HG03558 (cell line): ENCODE measurements around the gene RAB11FIP4.

Experiments used
- ATAC-seq: cut with Tn5 transposase; IDR thresholded peaks from one replicate; pipeline ENCODE4 v1.9.1; 2021; ENCODE audit warnings: moderate number of reproducible peaks; ENCODE audit not compliant: unreplicated experiment; ENCODE audit errors: extremely low read depth

Gene RAB11FIP4

DNA sequence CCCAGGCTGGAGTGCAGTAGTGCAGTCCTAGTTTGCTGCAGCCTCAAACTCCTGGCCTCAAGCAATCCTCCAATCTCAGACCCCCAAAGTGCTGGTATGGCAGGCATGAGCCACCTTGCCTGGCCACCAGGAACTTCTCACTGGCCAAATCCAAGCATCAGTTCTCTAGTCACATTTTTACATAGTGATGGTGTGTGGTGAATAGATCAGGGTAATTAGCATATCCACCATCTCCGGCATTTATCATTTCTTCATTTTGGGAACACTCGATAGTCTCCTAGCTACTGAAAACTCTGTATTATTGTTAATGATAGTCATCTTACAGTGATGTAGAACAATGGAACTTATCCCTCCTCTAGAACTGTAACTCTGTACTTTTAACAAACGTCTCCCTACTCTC, 58.3 kb downstream of the RAB11FIP4 start:
- no peak for ATAC-seq

DNA sequence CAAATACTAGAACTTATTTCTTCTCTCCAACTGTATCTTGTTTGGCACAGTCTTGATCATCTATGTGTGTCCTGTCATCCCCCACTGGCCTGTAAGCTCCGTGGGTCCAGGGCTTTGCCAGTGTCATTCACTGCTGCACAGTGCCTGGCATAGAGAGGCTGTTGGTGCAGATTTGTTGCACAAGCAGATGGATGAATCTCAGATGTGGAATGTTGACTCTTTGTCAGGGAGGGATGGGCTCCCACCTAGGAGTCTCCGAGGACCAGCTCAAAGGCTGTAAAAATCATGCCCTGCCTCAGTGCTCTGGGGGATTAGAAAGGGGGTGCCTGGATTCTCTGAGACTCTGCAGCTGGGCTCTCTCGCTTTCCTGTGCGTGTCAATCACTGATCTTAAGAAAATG, 60.6 kb downstream of the RAB11FIP4 start:
- ATAC-seq = no peak

DNA sequence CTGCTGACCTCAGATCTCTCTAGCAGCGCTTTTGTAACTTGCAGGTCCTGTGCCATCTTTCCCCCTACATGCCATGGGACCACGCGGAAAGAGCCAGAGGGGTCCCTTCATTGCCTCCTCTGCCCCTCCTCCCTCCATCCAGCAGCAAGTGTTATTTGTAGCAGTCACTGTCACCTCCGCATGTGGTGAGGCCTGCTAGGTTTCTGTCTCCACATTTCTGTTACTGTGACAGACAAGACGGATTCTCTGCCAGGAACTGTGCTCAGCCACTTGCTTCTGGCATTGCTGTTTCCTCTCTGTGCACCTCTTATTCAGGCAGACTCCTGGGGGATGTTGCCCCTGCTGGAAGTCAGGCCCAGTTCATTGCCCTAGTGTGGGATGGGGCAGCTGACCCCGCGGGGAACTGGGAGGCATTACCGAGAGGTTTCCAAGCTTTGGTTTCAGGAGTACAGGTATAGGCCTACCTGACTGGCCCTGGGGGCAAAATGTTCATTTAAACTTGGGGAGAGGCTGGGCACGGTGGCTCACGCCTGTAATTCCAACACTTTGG, 61.2 kb downstream of the RAB11FIP4 start:
- no peak for ATAC-seq

DNA sequence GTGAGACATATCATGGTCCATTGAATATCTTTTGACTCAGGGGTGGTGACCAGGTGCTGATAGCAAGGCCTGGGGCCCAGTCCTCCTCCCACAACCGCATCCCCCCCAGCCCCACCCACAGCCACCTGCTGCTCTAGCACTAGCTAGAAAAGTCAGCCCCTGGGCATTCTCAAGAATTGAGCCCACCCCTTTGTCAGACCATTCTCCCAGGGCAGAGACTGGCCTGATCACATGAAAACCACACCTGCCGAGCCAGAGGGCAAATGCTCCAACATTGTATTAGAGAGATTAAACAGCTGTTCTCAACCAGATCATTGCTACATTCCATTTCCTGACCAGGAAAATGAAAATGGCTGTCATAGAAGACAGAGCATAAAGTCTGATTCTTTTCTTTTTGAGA, 62.4 kb downstream of the RAB11FIP4 start:
- no peak for ATAC-seq

DNA sequence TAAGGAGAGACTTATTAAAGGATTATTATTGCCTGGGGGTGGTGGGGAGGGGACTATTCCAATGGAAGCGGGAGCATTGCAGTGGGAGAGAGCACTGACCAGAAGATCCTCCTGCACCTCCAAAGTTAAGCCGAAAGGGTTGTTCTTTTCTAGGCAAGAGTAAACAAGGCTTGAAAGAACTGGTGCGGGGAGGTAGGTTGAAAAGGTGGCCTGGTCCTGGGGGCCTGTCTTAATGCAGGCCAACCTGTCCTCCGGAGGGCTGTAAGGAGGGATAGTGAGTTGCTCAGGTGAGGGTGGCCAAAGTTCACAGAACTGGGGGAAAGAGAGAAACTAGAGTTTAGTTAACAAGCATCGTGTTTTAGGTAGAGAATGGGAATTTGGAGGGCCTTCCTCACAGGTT, 65.3 kb downstream of the RAB11FIP4 start:
- ATAC-seq = no peak

DNA sequence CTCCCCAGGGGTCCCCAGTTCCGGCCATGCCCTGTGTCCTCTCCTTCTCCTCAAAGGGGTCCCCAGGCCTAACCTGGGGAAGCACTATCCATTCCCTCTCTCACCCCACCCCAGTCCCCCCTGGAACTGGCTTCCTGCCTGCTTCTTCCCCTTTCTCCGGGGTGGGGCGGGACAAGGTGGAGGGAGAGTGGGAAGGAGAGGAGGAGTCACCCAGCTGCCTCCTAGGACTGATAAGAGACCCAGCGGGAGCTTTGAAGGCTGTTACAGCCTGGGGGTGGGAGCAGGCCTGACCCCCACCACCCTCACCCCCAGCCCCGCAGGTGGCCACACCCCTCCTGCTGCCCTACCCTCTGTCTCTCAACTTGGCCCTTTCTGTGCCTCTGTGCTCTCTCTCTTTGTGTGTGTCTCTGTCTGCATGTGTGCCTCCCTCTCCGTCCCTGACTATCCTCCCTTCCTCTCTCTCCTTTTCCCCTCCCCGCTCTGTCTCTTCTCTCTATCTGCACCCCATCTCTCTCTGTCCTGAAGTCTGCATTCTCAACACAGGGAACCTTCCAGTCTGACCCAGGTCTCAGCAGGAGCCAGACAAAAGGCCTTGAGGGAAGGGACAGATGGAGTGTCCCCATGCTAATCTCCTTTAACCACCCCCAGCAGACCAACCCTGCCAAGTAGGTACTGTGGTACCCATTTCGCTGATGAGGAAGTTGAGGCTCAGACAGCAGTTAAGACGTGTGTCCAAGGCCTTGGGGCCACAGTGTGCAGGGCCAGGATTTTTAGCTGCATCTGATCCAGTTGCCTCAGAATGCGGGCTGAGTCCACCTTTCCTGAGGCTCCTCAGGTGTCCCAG, 66.1 kb downstream of the RAB11FIP4 start:
- ATAC-seq = no peak

DNA sequence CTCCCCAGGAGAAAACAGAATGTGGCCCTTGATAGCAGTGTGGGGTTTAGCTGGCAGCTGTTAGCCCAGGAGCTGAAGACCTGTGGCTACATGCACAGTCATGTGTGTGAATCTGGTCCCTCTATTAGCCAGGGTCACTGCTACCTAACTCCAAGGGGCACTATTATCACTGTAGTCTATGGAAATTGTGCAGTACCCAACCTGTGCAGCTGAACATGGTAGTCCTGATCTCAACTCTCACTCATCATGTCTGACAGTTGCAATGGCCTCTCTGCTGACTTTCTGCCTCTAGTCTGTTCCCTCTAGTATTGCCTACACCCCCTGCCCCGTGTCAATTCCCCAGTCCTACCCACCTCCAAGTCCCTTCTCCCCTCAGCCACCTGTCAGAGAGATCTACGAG, 67.4 kb downstream of the RAB11FIP4 start:
- ATAC-seq = no peak

DNA sequence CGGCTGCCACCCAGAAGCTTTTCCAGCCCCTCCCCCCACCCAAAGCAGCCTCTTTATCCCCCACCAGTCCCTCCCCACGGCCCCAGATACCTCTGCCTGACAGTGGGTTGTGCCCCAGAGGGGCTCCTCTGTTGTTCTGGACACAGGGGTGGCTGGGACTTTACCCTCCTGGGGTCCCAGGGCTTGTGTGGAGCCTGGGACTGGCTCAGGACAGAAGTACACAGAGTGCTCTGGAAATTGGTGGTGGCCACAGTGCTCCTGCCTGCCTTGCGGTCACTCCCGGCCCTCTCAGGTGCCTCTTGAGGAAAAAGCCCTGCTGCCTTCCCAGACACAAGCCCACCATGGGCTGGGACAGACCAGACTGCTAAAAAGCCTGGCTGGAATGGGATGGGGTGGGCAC, 68.2 kb downstream of the RAB11FIP4 start:
- ATAC-seq = no peak

DNA sequence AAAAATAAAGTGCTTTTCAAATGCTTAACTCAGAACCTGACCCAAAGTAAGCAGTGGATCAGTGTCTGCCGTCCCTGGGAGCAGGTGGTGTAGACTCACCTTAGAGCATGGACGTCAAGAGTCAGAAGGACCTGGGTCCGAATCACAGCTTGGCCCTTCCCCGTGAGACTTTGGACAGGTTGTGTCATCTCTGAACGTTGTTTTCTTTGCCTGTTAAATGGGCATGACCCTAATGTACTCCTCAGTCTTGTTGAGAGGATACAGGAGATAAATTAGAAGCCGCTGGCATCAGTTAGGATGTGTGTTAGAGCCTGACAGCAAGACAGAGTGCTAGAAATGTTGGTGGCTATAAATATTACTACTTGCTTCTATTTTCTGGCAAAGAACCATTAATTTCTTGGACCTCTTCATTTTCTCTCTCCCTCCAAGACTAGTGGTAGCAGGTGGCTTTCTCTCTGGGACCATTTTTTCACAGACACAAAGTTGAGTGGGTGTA, 68.8 kb downstream of the RAB11FIP4 start:
- no peak for ATAC-seq

DNA sequence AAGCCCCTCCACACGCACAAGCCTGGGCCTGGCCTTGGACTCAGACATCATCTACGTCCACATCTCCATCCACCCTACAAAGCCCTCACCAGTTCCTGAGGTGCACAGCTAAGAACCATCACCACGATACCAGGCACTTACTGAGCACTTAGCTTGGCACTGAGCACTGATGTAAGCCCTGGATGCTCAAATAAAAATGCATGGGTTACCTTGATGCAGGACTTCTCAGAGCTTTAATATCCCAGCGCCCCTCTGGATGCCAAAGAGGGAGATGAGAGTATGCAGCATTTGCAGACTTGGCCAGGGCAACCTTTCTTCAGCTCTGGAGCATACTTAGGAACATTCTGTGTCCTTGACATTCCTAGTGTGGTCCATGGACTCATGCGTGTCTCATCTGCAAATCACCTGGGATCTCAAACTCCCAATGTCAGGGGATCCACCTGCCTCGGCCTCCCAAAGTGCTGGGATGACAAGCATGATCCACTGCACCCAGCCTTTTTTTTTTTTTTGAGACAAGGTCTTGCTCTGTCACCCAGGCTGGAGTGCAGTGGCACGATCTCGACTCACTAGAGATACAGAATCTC, 69.8 kb downstream of the RAB11FIP4 start:
- ATAC-seq = no peak

DNA sequence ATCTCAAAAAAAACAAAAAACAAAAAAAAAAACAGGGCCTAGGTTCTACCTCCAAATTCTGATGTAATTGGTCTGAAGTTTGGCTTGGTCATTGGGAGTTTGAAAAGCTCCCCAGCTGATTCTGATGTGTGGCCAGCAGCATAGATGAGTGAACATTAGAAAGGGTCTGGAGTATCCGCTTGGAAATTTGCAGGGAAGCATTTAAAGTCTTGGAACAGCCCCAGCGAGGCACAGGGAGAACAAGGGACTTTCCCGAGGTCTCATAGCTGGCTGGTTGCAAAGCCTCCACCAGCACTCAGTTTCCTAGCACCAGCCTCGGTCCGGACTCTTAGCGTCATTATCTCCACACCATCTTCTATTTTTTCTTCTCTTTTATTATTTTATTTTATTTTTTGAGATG, 70.8 kb downstream of the RAB11FIP4 start:
- no peak for ATAC-seq

DNA sequence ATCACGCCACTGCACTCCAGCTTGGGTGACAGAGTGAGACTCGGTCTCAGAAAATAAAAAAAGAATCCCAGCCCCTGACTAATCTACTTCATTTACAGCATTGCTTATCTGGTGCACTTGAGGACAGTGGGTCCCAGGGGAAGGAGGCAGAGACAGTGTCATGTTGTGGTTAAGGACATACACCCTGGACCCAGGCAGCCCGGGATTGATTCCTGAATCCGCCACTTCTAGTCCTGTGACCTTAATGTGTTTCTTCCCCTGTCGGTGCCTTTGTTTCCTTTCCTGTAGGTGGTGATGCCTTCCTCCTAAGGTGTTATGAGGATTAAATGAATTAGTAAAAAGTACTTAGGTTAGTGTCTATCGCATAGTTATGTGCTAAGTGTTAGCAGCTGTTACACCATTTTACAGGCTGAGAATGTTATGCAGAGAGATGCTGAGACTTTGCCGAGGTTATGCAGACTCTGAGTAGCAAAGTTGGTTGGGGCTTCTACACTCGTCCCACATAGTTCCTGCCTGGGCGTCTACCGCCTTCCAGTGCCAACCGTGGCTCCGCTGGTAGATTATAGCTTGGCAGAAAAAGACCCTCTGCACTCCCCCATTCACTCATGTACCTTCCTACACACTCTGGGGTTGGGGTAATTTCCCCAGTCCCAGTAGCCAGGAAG, 74.8 kb downstream of the RAB11FIP4 start:
- ATAC-seq = no peak

DNA sequence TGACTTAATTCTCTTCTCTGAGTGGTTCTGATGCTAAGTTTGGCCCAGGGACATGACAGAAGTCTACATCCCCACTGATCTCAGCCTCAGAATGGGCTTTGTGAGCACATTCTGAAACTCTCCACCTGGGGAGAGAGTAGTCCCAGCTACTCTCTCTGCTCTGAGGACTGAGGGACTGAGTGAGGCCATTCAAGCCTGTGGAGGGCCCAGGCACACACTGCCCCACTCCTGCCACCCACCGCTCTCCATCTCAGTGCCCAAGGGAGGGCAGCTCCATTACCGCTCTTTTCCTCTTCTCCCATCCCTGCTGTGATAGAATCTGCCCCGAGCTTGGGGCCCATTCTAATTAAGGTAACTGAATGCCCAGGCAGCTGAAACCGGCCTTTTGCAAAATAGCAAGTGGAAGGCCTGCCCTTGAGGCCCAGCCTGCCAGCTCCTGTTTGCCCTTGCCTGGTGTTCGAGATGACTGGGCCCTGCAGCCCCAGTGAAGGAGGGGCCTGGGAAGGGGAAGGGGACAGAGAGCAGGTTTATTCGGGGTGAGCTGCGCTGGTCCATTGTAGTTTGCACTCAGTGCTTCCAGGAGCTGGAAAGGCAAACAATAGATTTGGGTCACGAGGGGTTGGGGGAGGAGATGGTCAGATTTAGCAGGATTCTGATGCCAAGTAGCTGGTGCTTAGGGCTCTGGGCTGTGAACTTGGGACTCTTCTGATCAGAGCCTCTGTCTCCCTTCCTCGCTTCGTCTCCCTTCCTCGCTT, 76.2 kb downstream of the RAB11FIP4 start:
- no peak for ATAC-seq

DNA sequence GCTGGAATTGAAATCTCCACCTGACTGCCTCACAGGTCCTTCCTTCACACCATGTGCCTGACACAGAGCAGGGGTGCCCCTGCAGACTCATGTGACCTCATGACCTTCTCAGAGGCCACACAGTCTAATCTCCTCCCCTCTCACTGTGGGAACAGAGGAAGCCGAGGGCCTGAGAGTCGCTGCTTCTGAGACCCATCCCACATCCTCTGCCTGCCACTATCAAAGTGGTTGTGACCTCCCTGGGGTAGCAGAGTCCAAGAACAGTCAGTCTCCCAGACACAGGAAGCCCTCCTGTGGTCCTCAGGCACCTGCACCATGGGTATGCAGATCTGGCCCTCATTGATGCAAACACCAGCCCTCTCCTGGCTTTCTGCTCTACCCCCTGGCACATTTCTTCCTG, 78.5 kb downstream of the RAB11FIP4 start:
- no peak for ATAC-seq

DNA sequence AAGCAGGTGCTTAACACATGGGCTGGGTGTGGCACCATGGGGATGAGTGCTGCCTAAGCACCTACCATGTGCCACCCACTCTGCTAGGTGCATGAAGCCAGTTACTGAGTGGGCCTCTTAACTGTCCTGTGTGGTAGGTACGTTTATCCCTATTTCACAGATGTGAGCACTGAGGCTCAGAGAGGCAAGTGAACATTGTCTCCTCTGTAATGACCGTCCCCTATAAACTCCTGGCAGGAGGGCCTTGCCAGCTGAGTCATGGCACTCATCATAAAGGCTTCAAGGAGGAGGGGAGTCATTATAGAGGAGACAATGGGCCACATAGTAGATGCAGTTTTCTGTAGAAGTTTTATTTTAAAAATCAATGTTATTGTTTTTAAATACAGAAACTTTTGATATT, 79.1 kb downstream of the RAB11FIP4 start:
- ATAC-seq = no peak

DNA sequence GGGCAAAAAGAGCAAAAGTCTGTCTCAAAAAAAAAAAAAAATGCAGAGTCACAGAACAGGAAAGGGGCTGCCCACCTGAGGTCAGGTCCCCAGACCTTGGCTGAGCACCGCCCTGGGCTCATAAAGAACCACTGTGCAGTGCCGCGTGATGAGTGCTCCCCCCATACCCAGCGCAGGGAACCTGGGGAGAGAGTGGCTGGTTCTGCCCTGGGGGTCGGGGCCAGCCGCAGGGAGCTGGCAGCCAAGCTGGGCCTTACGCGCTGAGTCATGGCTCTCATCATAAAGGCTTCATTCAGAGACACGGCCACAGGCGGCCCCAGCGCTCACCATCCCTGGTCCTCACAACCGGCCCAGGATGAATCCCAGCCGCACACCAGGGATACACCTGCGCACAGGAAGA, 80.7 kb downstream of the RAB11FIP4 start:
- ATAC-seq = no peak

DNA sequence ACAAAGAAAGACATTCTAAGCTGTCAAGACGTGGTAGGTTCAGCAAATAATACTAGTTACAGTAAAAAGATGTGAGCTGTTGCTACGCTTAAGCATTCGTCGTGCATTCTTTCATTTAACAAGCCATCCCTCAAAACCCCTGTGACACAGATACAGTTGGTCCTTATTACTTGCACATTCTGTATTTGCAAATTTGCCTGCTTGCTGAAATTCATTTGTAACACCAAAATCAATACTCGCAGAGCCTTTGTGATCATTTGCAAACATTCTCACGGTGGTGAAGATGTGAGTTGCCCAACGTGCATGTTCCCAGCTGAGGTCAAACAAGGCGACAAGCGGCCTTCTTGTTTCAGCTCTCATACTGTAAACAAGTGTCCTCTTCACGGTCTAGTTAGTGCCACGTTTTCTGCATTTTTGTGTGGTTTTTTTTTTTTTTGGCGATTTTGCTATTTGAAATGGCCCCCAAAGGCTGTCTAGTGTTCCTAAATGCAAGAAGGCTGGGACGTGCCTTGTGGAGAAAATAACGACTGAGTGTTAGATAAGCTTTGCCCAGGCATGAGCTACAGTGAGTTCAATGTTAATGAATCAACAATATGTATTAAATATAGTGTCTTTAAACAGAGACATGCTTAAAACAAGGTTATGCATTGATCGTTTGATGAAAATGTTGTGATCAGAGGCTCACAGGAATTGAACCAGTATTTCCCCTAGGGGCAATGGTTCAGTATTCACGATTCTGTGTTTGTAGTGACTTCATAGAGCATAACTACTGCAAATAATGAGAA, 84.1 kb downstream of the RAB11FIP4 start:
- ATAC-seq = no peak

DNA sequence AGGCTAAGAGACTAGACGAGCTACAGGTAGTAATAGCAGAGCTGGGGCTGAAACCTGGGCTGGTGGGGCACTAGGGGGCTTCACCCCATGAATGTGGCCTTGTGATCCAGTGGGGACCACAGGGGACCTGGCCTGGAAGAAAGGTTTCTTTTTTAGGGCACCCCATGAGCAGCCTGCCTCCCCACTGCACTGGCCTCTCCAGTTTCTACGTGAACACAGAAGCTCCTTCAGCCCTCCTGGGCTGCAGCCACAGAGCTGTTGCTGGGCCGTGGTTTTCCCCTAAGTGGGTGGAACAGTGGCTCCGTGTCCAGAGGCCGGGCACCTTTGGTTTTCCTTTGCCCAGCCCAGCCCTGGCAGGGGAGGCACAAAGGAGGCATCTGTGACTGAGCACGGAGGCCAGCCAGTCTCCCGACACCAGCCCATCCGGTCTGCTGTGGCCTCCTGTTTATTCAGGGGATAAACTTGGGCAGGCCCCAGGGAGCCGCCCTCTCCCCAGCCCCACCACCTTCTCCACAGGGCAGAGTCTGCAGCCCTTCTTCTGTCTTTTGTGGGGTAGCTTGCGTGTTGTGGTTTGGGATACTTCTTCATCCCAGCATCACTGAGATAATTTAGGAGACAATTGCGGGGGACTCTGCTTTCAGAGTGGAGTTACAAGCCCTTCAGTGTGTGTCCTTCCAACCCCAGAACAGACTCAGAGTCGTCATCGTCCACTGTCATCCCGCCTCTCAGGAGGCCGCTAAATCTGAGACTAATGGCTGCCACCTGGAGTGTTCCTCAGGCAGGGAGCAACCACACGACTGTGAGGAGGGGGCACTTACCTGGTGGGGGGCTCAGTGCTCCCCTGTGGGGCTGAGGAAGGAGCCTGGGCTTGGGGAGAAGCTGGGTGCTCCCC, 85.3 kb downstream of the RAB11FIP4 start:
- ATAC-seq = no peak
